ENCODE results near the gene HRCT1.
"Not testable (repeated sequence)": the region's sequence is repeated elsewhere in the genome, so short reads cannot be mapped to it uniquely, and the experiment has no call there.

The HRCT1 gene

GRCh38 chr9:35897376-35898099, 8.5 kb upstream of the HRCT1 start:
- not testable (repeated sequence) for DNase-seq

- no peak for DNase-seq
Measured at GRCh38 chr9:35898337-35898736, 7.7 kb upstream of the HRCT1 start.

DNA sequence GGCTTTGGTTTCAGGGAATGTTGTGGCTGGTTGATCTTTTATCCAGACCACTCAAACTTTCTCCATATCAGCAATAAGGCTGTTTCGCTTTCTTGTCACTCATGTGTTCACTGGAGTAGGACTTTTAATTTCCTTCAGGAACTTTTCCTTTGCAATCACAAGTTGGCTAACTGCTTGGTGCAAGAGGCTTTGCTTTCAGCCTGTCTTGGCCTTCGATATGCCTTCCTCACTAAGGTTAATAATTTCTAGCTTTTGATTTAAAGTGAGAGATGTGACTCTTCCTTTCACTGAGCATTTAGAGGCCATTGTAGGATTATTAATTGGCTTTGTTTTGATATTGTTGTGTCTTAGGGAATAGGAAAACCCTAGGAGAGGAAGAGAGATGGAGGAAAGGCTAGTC, 7.0 kb upstream of the HRCT1 start:
- no peak for DNase-seq

DNA sequence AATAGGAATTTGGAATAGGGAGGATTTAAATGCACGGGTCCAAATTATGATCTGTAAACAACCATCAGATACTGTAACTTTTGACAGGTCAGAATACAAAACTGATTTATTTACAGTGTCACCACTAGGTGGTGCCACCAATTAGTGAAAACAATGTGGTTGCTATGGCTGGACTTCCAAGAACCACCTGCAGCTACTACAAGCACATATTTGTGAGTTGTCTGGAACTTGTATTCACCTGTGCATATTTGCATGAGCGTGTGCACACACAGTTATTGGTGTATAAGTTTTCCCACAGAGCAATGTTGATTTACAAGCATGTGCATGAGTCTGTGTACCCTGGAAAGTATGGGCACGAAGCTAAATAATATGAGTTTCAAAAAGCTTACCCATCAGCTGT, 3.0 kb upstream of the HRCT1 start:
- peak; percentile 65 for DNase-seq

GRCh38 chr9:35904338-35904737, 1.7 kb upstream of the HRCT1 start:
- DNase-seq: no peak

DNA sequence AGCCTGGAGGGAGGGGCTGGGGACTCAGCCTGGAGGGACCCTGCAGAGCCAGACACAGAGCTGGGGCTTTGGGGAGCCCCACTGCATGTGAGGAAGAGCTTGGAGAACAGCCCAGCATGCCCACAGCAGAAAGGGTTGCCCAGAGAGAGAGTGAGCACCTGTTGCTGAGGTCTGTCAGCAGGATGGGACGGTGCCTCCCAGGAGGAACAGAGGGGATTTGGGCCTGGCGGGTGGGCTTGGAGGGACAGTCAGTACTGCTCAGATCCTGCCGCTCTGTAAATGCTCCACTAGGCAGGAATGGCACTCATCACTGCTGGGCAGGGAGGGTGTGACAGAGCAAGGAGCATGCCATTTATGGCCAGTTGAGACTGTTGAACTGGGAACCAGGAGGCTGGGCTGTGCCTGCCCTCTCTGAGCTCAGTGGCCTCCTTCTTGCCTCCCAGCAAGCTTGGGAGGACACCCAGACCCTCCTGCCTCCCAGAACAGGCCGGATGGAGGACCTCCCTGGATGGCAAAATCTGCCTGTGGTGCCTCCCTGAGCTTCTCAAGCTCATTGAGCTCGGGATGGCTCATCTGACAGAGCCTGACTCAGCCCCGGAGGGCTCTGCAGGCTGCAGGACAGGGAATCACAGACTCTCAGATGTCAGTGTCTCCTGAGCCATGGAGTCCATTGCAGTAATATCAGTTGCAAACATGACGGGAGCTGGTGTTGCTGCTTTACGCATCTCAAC, 786 bp upstream of the HRCT1 start:
- no peak for DNase-seq

DNA sequence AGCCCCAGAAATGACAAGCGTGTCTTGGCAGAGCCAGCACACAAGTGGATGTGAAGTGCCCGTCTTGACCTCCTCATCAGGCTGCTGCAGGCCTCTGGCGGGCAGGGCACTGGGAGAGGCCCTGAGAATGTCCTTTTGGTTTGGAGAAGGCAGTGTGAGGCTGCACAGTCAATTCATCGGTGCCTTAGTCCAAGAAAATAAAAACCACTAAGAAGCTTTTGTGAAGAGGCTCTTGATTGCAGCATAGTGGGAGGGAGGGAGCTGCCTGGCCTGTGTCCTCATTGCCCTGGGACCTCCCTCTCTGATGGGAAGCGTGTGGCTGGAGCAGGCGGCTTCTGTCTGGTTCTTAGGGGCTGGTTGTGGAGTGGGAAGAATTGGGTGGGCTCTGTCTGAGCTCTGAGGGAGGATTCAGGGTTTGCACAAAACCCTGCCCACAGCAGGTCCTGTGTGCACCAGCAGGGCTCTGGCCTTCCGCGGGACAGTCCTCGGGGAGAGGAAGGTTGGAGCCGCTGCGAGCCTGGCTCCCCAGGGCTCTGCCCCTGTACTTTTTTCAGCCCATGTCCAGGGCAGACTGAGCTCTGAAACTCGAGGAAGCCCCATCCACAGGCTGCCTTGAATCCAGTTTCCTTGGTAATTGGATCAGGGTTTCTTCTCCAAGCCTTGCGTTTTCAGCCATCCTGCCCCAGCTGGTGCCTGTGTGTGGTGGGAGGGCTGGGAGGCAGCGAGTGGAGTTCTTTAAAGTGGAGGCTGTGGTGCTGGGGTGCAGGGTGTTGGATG, 1.1 kb downstream of the HRCT1 start:
- no peak for DNase-seq

DNA sequence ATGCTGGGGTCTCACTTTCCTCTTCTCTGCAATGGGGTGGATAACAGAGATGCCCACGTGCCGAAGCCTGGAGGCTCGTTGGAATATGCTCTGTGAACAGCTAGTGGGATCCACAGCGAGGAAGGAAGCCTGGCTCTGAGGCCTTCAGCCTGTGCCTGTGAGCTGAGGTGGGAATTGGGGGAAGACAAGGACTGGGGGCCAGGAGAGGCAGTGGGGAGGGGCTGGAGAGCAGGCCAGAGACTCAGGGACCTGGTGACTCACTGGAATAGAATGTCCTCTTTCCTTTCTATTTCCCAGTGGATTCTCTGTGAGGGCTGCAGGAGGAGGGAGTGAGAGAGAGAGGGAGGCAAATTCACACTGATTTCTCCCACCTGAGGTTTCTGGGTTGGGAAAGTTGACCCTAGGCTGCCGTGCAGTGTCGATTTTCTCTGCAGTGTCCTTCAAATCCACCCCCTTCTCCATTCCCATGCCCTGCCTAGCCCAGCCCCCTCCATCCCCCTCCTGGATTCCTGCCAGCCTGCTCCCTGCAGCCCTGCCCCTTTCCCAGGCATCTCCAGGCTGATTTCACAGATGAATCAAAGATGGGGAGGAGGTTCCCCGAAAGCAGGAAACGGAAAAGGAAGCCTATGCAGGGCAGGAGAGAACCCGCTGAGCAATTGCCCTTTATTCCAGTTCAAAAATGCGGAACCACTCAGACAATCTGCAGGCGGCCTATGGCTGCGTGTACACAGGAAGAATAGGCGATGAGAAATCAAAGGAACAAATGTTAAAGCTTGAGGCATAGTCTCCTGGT, 1.9 kb downstream of the HRCT1 start:
- DNase-seq: no peak

DNA sequence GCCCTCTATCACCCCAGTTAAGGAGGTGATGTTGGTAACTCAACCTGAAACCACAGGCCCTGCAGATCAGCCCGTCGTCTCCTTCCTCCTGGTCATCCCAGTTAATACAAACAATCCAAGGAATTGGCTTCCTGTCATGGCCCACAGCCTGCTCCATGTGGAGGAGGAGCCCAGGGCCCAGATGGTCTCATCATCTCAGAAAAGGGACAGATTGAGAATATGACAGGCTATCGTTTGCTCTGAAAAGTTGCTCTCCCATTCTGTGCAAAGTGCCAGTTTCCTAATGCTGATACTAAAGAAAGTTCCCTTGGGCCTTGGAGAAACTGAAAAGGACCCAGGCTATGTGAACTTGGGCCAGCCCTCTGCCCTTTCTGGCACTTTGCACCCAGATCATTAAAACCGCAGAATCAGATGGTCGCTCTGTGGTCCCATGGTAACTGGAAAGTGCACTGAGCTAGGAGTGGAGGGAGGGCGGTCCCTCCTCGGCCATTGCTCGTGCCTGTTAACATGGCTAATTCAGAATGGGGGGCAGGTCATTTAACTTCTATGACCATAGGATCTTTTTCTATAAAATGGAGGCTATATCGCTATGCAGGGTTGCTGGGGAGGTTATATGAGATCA, 2.6 kb downstream of the HRCT1 start:
- no peak for DNase-seq

DNA sequence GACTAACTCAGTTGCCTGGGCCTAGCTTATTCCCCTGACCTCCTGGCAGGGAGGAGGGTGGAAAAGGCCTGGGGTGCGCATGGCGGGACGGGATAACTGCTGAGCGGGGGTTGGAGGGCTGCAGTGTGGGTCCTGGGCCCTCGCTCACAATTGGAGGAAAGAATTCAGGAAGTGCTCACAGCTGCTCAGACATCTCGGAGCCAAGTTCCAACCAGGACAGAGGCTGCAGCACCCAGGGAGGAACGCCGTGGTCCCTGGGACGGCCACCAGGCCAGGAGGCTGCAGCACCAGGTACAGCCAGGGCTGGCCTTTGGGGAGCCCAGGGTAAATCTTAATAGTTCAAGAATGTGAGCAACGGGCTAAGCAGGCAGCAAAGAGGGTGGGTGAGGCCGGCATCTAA, 3.3 kb downstream of the HRCT1 start, which contains the start of gene SPAAR:
TSS of gene SPAAR (plus strand) at position 217 of the 400 bp plus-strand sequence. CDS start 974 bp downstream, outside the sequence.
- DNase-seq: no peak

DNA sequence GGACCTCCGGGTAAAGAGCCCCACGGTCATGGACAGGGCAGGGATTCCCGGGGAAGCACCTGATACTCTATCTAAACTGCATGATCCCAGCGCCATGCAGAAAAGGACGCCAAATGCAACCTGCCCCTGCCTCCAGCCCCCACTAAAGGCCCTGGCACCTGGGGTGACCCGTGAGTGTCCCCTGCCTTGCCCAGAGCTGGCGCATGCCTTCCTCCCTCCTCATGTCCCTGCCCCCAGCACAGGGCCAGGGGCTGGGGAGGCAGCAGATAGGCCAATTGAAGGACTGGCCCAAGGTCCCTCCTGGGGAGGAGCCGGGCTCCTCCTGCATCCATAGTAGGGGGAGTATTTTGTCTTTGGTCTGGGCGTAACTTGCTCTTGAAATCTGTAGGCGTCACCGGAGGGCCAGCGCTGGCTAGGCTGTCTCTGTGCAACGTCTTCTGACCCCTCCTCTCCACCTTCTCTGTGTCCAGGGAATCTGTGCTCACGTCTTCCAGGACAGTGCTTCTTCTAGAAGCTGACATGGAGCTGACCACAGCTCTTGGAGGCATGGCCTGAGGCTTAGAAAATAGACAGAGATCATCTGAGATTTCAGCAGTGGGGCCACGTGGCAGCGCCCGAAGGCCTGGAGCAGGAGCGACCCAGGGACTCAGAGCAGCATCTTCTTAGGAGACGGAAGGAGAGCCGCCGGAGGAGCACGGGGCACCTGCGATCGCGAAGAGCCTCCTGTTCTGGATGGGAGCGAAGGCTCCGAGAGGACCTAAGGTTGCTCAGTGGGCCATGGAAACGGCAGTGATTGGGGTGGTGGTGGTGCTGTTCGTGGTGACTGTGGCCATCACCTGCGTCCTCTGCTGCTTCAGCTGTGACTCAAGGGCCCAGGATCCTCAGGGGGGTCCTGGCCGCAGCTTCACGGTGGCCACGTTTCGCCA, 3.9 kb downstream of the HRCT1 start:
- no peak for DNase-seq

GRCh38 chr9:35910613-35911359, 4.8 kb downstream of the HRCT1 start:
- DNase-seq: peak; percentile 64

DNA sequence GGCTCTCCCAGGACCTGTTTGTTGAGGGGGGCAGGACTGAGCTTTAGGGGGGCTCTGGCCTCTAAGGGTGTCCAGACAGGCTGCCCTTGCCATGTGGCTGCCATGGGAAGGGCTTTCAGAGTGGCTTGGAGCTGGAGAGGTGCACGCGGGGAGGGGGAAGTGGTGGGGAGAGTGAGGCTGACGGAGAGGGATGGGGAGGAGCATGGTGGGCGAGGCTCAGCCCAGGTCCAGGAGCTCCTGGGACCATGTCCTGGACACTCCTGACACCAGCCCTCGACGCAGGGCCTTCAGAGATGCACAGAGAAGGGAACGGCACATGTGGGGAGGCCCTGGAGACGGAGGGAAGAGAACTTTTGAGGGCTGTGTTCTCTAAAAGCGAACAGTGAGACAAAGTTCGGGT, 5.7 kb downstream of the HRCT1 start:
- DNase-seq: no peak

DNA sequence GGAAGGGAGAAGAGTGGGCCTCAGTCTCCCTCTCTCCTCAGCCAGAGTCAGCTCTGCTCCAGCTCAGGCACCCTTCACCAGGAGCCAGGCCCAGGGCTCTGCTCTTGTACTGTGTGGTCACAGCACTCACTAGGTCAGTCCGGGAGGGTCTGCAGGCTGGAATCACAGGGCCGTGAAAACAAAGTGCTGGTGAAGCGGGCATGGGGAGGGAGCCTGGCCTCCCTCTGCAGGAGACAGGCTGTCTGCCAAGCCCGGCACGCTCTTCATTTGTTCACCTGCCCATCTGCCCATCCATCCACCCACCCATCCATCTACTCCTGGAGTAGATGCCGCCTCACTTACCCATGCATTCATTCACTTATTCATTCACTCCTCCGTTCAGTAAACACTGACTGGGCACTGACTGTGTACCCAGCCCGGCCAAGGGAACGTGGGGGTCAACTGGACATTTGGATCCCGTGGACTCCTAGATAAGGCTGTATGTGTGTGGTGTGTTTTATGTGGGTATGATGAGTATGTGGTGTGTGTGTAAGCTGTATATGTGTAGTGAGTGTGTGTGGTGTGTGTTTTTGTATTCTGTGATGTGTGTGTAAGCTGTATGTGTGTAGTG, 6.9 kb downstream of the HRCT1 start:
- DNase-seq: no peak

GRCh38 chr9:35913429-35913828, 7.4 kb downstream of the HRCT1 start:
- DNase-seq: not testable (repeated sequence)

- DNase-seq: peak; percentile 82
Measured at GRCh38 chr9:35914301-35914807, 8.4 kb downstream of the HRCT1 start.

DNA sequence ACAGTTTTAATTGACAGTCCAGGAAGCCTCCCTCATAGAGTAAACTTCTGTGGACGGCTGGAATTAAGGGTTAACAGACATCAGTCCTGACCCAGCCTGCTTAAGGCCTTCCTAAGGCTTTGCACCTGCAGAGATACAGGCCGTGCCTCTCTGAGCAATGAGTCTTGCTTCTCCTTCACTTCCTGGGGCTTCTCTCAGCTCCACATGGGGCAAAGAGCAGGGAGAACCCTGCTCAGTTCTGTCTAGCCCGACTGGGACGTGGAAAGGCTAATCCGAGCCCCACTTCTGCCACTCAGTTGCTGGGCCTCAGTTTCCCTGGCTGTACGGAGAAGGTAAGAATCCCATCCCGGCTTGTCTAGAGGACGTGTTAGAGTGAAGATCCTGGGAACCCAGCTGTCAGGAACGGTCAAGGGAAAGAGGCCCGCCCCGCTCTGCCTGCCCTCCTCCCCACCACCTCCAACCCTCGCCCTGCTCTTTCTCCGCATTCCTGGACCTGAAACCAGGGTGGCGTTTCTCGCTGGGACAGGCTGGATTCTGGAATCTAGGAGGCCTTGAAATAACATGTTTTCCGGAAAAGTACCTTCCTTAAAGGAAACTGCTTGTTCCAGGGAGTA, 9.8 kb downstream of the HRCT1 start:
- no peak for DNase-seq

GRCh38 chr9:35917261-35917660, 11.3 kb downstream of the HRCT1 start:
- no peak for DNase-seq

DNA sequence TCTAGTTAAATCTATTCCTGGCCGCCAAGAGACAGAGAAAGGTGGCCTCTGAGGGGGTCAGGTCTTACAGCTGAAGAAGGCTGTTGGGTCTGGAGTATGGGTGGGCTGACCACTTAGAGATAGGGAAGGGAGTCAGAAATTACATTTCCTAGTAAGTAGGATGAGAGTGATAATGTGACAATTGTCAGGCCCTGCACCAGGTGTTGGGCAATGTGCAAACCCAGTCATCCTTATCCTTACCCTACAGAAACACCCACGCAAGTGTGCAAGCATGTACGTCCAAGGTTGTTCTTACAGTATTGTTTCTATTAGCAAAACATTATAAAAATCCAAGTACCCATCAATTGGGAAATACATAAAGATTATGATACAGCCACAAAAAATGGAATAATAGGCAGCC, 12.8 kb downstream of the HRCT1 start:
- DNase-seq: peak; percentile 20

All from hematopoietic multipotent progenitor cell treated with erythropoietin and hydrocortisone succinate and interleukin-3 and kit ligand, for 8 days (in vitro differentiated cells).